H1 (cell line): ENCODE data around the gene SPINK4. TPM values are rescaled to one million over a fixed set of nuclear protein-coding genes. Genes with fewer than 3 reads are reported as not detected.

Source experiments
- CTCF ChIA-PET: fragments of 300-600 bp; sonication (Branson Sonifier 250); formaldehyde crosslinking; loops from one replicate; lab custom pipeline; 2021; ENCODE audit not compliant: partially characterized antibody; lab: Charles Lee
- POLR2A ChIA-PET: fragments of 300-600 bp; sonication (Branson Sonifier 250); formaldehyde crosslinking; loops from one replicate; lab custom pipeline; 2021; ENCODE audit warnings: inconsistent platforms; ENCODE audit not compliant: partially characterized antibody; lab: Charles Lee
- DNase-seq, 2 experiments: peaks; one replicate each; pipeline versions ENCODE4 v3.0.0 to v3.0.0-alpha.2; 2010 to 2022; ENCODE audit warnings: low spot score in 2 of 2, low read depth in 1 of 2, mixed read lengths in 1 of 2
- FAIRE-seq: peaks from 2 replicates; lab custom pipeline; 2011; peaks lifted over from hg19 to GRCh38; lab: Jason Lieb, UNC
- H2AFZ ChIP-seq: 2 replicates; pipeline ENCODE4 v1.8.1; 2012; ENCODE audit warnings: low read length, inconsistent platforms
- H2AK5ac ChIP-seq: 2 replicates; pipeline ENCODE4 v1.6.1; 2013; ENCODE audit warnings: low read depth, low read length
- H2BK120ac ChIP-seq: replicated peaks from 2 replicates; pipeline ENCODE3; 2013; ENCODE audit warnings: low read depth, low read length, inconsistent platforms
- H2BK12ac ChIP-seq: 2 replicates; pipeline ENCODE4 v1.6.1; 2013; ENCODE audit warnings: low read depth, low read length
- H2BK15ac ChIP-seq: 2 replicates; pipeline ENCODE4 v1.6.1; 2013; ENCODE audit warnings: low read length
- H2BK20ac ChIP-seq: 2 replicates; pipeline ENCODE4 v1.6.1; 2013; ENCODE audit warnings: low read length
- H2BK5ac ChIP-seq: 2 replicates; pipeline ENCODE4 v1.6.1; 2013; ENCODE audit warnings: low read depth, low read length
- H3K14ac ChIP-seq: 2 replicates; pipeline ENCODE4 v1.6.1; 2013; ENCODE audit warnings: inconsistent platforms; ENCODE audit not compliant: insufficient read length
- H3K18ac ChIP-seq: 2 replicates; pipeline ENCODE4 v1.6.1; 2013; ENCODE audit warnings: low read length; ENCODE audit errors: extremely low read depth
- H3K23ac ChIP-seq: 2 replicates; pipeline ENCODE4 v1.6.1; 2013; ENCODE audit warnings: inconsistent platforms; ENCODE audit not compliant: insufficient read length
- H3K23me2 ChIP-seq: 2 replicates; pipeline ENCODE4 v1.6.1; 2013; ENCODE audit warnings: low read depth, low read length
- H3K27ac ChIP-seq: 2 replicates; pipeline ENCODE4 v1.6.1; 2011; ENCODE audit warnings: low read depth, low read length, inconsistent platforms
- H3K27me3 ChIP-seq, 4 experiments: replicated peaks in 1 of 4; 1 replicate in 1 of 4; 2 replicates in 3 of 4; pipeline versions ENCODE4 v1.6.1 to v1.8.1; 2011 to 2013; ENCODE audit warnings: low read length in 3 of 4, mild to moderate bottlenecking in 3 of 4, inconsistent platforms in 2 of 4, mixed read lengths in 2 of 4, moderate library complexity in 1 of 4; ENCODE audit not compliant: control insufficient read depth in 3 of 4, insufficient read depth in 3 of 4; ENCODE audit errors: extremely low read depth in 1 of 4
- H3K36me3 ChIP-seq, 4 experiments: 2 replicates each; pipeline versions ENCODE4 v1.6.1 to v1.8.1; 2011 to 2013; ENCODE audit warnings: mild to moderate bottlenecking in 4 of 4, low read length in 3 of 4, moderate library complexity in 2 of 4, control low read depth in 1 of 4, inconsistent platforms in 1 of 4; ENCODE audit not compliant: insufficient read depth in 4 of 4, control insufficient read depth in 2 of 4
- H3K4ac ChIP-seq: replicated peaks from 2 replicates; pipeline ENCODE3; 2013; ENCODE audit warnings: low read length, low read depth, mixed read lengths, inconsistent platforms; ENCODE audit not compliant: insufficient read length
- H3K4me1 ChIP-seq, 4 experiments: replicated peaks in 1 of 4; 1 replicate in 1 of 4; 2 replicates in 3 of 4; pipeline versions ENCODE4 v1.6.1 to v1.8.1; 2011 to 2013; ENCODE audit warnings: low read length in 3 of 4, inconsistent platforms in 2 of 4, mixed read lengths in 1 of 4; ENCODE audit not compliant: insufficient read depth in 4 of 4, control insufficient read depth in 3 of 4
- H3K4me2 ChIP-seq, 2 experiments: 2 replicates each; pipeline versions ENCODE4 v1.6.1 to v1.8.1; 2011 to 2013; ENCODE audit warnings: low read depth in 2 of 2, low read length in 2 of 2, control low read depth in 1 of 2, inconsistent platforms in 1 of 2, mild to moderate bottlenecking in 1 of 2; ENCODE audit not compliant: insufficient read depth in 1 of 2
- H3K4me3 ChIP-seq, 4 experiments: fragments of 200-600, 300-600 bp in 1 of 4; sonication (generic), shearing (Covaris generic), sonication (Bioruptor Twin) in 1 of 4; 2 replicates each; pipeline versions ENCODE4 v1.5.1 to v1.8.1; 2011 to 2016; ENCODE audit warnings: low read length in 4 of 4, low read depth in 3 of 4, control low read depth in 2 of 4, inconsistent platforms in 2 of 4, mild to moderate bottlenecking in 2 of 4, mixed read lengths in 1 of 4, moderate library complexity in 1 of 4; ENCODE audit not compliant: insufficient read depth in 2 of 4; ENCODE audit errors: extremely low read depth in 1 of 4
- H3K56ac ChIP-seq: replicated peaks from 2 replicates; pipeline ENCODE3; 2013; ENCODE audit warnings: low read depth, mild to moderate bottlenecking, mixed read lengths, low read length, inconsistent platforms; ENCODE audit not compliant: insufficient read length
- H3K79me1 ChIP-seq: 2 replicates; pipeline ENCODE4 v1.6.1; 2013; ENCODE audit warnings: low read depth, low read length, control low read depth
- H3K79me2 ChIP-seq, 2 experiments: 2 replicates each; pipeline versions ENCODE4 v1.6.1 to v1.8.1; 2012 to 2013; ENCODE audit warnings: low read length in 2 of 2, mild to moderate bottlenecking in 2 of 2, inconsistent platforms in 1 of 2; ENCODE audit not compliant: insufficient read depth in 2 of 2, control insufficient read depth in 1 of 2
- H3K9ac ChIP-seq, 4 experiments: replicated peaks in 1 of 4; 1 replicate in 1 of 4; 2 replicates in 3 of 4; pipeline versions ENCODE4 v1.6.1 to v1.8.1; 2011 to 2013; ENCODE audit warnings: low read depth in 3 of 4, low read length in 3 of 4, control low read depth in 2 of 4, mild to moderate bottlenecking in 2 of 4, moderate library complexity in 2 of 4, inconsistent platforms in 1 of 4; ENCODE audit errors: extremely low read depth in 1 of 4
- H3K9me3 ChIP-seq, 2 experiments: 2 replicates each; pipeline versions ENCODE4 v1.6.1 to v1.8.1; 2012 to 2013; ENCODE audit warnings: mild to moderate bottlenecking in 2 of 2, moderate library complexity in 2 of 2, control low read depth in 1 of 2, inconsistent platforms in 1 of 2, low read depth in 1 of 2, low read length in 1 of 2, mixed read lengths in 1 of 2; ENCODE audit not compliant: insufficient read depth in 2 of 2
- H4K20me1 ChIP-seq, 2 experiments: replicated peaks in 1 of 2; 2 replicates each; pipeline versions ENCODE3 to v1.8.1; 2011 to 2013; ENCODE audit warnings: inconsistent platforms in 2 of 2, low read length in 2 of 2, mild to moderate bottlenecking in 1 of 2; ENCODE audit not compliant: insufficient read depth in 2 of 2, control insufficient read depth in 1 of 2
- H4K5ac ChIP-seq: 2 replicates; pipeline ENCODE4 v1.6.1; 2013; ENCODE audit warnings: low read length, low read depth, mixed read lengths, inconsistent platforms; ENCODE audit not compliant: insufficient read length
- H4K8ac ChIP-seq: 2 replicates; pipeline ENCODE4 v1.8.0; 2013; ENCODE audit warnings: mild to moderate bottlenecking, moderate library complexity, low read length, inconsistent platforms; ENCODE audit not compliant: insufficient read depth; ENCODE audit errors: extremely low read depth
- H4K91ac ChIP-seq: replicated peaks from 2 replicates; pipeline ENCODE3; 2013; ENCODE audit warnings: low read length, mixed read lengths, inconsistent platforms; ENCODE audit not compliant: insufficient read length
- RNF2 ChIP-seq: fragments of 200-900, 300-1000 bp; sonication (generic); IDR thresholded peaks from 2 replicates; pipeline ENCODE4 v1.7.1; 2016; ENCODE audit warnings: borderline replicate concordance, low read depth, mild to moderate bottlenecking, antibody characterized with exemption, low read length; ENCODE audit not compliant: poor library complexity, severe bottlenecking; ENCODE audit errors: missing control alignments
- WGBS, 2 experiments: shearing (Covaris generic) in 1 of 2; methylation state at CpG; one replicate each; pipeline versions ENCODE4 v1.1.6 to v1.1.7; 2013 to 2015; ENCODE audit warnings: low lambda C conversion rate in 2 of 2, mixed read lengths in 2 of 2, inconsistent platforms in 1 of 2, low coverage in 1 of 2, missing lambda C conversion rate in 1 of 2; ENCODE audit not compliant: insufficient replicate concordance in 2 of 2, insufficient coverage in 1 of 2, insufficient read length in 1 of 2; ENCODE audit errors: extremely low coverage in 1 of 2, missing lambda C conversion rate in 1 of 2; 5-methylcytosine and 5-hydroxymethylcytosine counted together
- polyA plus RNA-seq, 7 experiments: library from polyadenylated mRNA; depleted of rRNA in 3 of 7; stranded (reverse) in 5 of 7; unstranded in 2 of 7; fragments of >200 nt in 5 of 7; fragments of 200-250 nt in 2 of 7; gene quantifications; 1 replicate in 5 of 7; 2 replicates in 1 of 7; 4 replicates in 1 of 7; pipeline versions ENCODE4 v1.2.1 to v1.2.3, GENCODE V29; 2011 to 2013; ENCODE audit warnings: missing spikeins in 2 of 7, mixed read lengths in 2 of 7
- total RNA-seq: library from RNA; stranded (reverse); fragmentation: NEBNext Ultra II Directional; extraction: Animal tissue kit (Norgen Biotek cat#: 25700); gene quantifications from 2 replicates; pipeline ENCODE4 v1.2.1, GENCODE V29; 2021

The SPINK4 gene
- total and polyA plus RNA-seq, 2 of the 8 experiments (the other 6 are each of a cell fraction or from before 2014, with no cell fraction given) = not detected

GRCh38 chr9:33222031-33222430, 17.9 kb upstream of the SPINK4 start:
- no peak overlapping the region for H3K14ac ChIP-seq
- WGBS, 2 experiments = 92% methylated on average over 3 of the region's 3 CpGs; no CpG with 5 or more reads in 1 of the 2 experiments
- no peaks in the 10 kb centered on the region; a peak in 1 of 7 replicates for H3K4me1 ChIP-seq
- no peak overlapping the region; the same call in 1 of the 2 replicates for H2AFZ ChIP-seq
- FAIRE-seq (no peak), DNase-seq (no peak)
- no peak overlapping the region for H2BK15ac ChIP-seq
- ChIA-PET CTCF (interaction anchor here (1.0 to 1.2 kb wide), 3 partner anchors 10 to 139 kb away, joined by 3 read pairs; no protein-coding TSS in a partner anchor), POLR2A (no interaction called here)
- H3K4me2 ChIP-seq = no peak overlapping the region
- H2BK120ac ChIP-seq = no peak overlapping the region
- no peak overlapping the region for H3K56ac ChIP-seq
- H3K36me3 ChIP-seq = no peaks in the 10 kb centered on the region
- TF ChIP-seq RNF2 = no peak
- no peak overlapping the region for H2BK20ac ChIP-seq
- H2BK12ac ChIP-seq = no peak overlapping the region
- H3K79me2 ChIP-seq = no peaks in the 10 kb centered on the region
- H3K23ac ChIP-seq = no peak overlapping the region
- no peaks in the 10 kb centered on the region for H3K23me2 ChIP-seq
- H3K9me3 ChIP-seq = no peaks in the 10 kb centered on the region
- no peaks in the 10 kb centered on the region for H3K79me1 ChIP-seq
- no peaks in the 10 kb centered on the region; a peak in 1 of 7 replicates for H3K27me3 ChIP-seq
- H3K4me3 ChIP-seq = no peak overlapping the region
- H3K4ac ChIP-seq = no peak overlapping the region
- no peak overlapping the region for H3K27ac ChIP-seq
- no peak overlapping the region for H3K9ac ChIP-seq
- H4K8ac ChIP-seq = no peak overlapping the region
- H3K18ac ChIP-seq = no peak overlapping the region
- H2AK5ac ChIP-seq = no peak overlapping the region
- H4K20me1 ChIP-seq = no peaks in the 10 kb centered on the region
- H2BK5ac ChIP-seq = no peak overlapping the region
- H4K91ac ChIP-seq = no peak overlapping the region
- no peak overlapping the region for H4K5ac ChIP-seq
